ENCODE data around the gene POU3F1.

DNA sequence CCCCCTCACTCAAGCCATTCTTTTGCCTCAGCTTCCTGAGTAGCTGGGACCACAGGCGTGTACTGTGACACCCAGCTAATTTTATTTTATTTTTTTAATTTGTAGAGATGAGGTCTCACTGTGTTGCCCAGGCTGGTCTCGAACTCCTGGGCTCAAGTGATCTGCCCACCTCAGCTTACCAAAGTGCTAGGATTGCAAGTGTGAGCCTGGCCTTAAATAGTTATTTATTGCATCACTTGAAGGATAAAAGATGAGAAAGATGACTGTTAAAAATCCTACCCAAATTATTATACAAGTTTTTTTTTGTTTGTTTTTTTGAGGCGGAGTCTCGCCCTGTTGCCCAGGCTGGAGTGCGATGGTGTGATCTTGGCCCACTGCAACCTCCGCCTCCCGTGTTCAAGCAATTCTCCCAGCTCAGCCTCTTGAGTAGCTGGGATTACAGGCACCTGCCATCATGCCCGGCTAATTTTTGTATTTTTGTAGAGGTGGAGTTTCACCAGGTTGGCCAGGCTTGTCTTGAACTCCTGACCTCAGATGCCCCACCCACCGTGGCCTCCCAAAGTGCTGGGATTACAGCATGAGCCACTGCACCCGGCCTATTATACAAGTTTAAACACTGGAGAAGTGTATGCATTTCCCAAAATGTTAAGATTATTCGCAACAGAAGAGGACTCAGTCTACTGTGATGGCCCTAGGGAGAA lies 31.7 kb downstream of the POU3F1 start:
- TF ChIP-seq, protein P1, sequence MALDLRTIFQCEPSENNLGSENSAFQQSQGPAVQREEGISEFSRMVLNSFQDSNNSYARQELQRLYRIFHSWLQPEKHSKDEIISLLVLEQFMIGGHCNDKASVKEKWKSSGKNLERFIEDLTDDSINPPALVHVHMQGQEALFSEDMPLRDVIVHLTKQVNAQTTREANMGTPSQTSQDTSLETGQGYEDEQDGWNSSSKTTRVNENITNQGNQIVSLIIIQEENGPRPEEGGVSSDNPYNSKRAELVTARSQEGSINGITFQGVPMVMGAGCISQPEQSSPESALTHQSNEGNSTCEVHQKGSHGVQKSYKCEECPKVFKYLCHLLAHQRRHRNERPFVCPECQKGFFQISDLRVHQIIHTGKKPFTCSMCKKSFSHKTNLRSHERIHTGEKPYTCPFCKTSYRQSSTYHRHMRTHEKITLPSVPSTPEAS (tag by site-specific recombination; IDR thresholded peaks at IDR 0.05), result no peak
- TF ChIP-seq GFI1B (tag by site-specific recombination; IDR thresholded peaks at IDR 0.05), result no peak
- no peak for TF ChIP-seq ZNF341 (tag by site-specific recombination; IDR thresholded peaks at IDR 0.05; ENCODE audit: low read depth)
- no peak for TF ChIP-seq ZBTB21 (tag by site-specific recombination; IDR thresholded peaks at IDR 0.05)
